OCI-LY3 (cell line): ENCODE measurements around the gene DPEP2.

Experiments used
- EZH2phosphoT487 ChIP-seq: fragments of 200-600 bp; shearing (Covaris generic); IDR thresholded peaks from 2 replicates; pipeline ENCODE4 v1.6.1; 2018; ENCODE audit warnings: antibody characterized with exemption, mixed run types, low read depth
- TF ChIP-seq, protein P1 (sequence below): fragments of 200-600, 300-600 bp; sonication (generic); IDR thresholded peaks from 2 replicates; pipeline ENCODE4 v1.5.1; 2014; ENCODE audit warnings: antibody characterized with exemption, low read length, low read depth

DNA sequence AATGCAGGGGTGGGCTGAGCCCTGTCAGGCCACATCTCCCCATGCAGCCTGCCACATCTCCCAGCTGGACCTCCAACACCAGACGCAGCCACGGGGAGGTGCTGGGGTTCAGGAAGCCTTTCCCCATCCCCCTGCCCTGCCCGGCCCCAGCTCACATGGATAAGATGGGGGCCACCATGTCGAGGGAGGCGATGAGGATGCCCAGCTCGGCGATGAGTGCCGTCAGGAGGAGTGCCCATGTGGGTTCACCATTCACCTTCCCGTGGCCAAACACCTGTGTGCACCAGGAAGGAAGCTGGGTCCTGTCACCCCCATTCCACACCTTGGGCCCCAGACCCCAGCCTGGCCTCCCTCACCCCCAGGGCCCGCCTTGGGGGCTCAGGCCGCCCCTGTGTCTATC lies 49.6 kb downstream of the DPEP2 start:
- TF ChIP-seq, protein P1, sequence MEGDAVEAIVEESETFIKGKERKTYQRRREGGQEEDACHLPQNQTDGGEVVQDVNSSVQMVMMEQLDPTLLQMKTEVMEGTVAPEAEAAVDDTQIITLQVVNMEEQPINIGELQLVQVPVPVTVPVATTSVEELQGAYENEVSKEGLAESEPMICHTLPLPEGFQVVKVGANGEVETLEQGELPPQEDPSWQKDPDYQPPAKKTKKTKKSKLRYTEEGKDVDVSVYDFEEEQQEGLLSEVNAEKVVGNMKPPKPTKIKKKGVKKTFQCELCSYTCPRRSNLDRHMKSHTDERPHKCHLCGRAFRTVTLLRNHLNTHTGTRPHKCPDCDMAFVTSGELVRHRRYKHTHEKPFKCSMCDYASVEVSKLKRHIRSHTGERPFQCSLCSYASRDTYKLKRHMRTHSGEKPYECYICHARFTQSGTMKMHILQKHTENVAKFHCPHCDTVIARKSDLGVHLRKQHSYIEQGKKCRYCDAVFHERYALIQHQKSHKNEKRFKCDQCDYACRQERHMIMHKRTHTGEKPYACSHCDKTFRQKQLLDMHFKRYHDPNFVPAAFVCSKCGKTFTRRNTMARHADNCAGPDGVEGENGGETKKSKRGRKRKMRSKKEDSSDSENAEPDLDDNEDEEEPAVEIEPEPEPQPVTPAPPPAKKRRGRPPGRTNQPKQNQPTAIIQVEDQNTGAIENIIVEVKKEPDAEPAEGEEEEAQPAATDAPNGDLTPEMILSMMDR, result no peak
- no peak for TF ChIP-seq EZH2phosphoT487
